A549 (cell line): Measurements from ENCODE around the gene PLCB1.

Source experiments
- CTCF ChIP-seq: fragments of >200 bp; sonication (Bioruptor Twin); formaldehyde crosslinking; IDR thresholded peaks from 3 replicates; pipeline ENCODE4 v1.5.1; 2016
- JUNB ChIP-seq: fragments of >200 bp; sonication (Bioruptor Twin); formaldehyde crosslinking; IDR thresholded peaks from 2 replicates; pipeline ENCODE4 v1.6.1; 2016
- MAX ChIP-seq: IDR thresholded peaks from 2 replicates; pipeline ENCODE4 v1.6.1; 2012
- POLR2A ChIP-seq: IDR thresholded peaks from 2 replicates; pipeline ENCODE4 v1.6.1; 2012; ENCODE audit warnings: mild to moderate bottlenecking, low read length
- RNF2 ChIP-seq: fragments of 200-600 bp; sonication (generic); IDR thresholded peaks from 2 replicates; pipeline ENCODE4 v1.6.1; 2016; ENCODE audit warnings: low read depth, mild to moderate bottlenecking, antibody characterized with exemption, moderate library complexity, borderline replicate concordance
- TP53 ChIP-seq: fragments of 250-450 bp; sonication (Bioruptor Pico); IDR thresholded peaks from 2 replicates; pipeline ENCODE4 v1.5.0; 2021; ENCODE audit warnings: mild to moderate bottlenecking, moderate library complexity
- ZFP36 ChIP-seq: fragments of 450-650 bp; IDR thresholded peaks from 2 replicates; pipeline ENCODE4 v1.6.1; 2014; ENCODE audit warnings: borderline replicate concordance; ENCODE audit not compliant: partially characterized antibody
- ZSCAN20 ChIP-seq: fragments of 250-450 bp; sonication (Bioruptor Pico); IDR thresholded peaks from 2 replicates; pipeline ENCODE4 v1.8.0; 2022; ENCODE audit warnings: mild to moderate bottlenecking, moderate library complexity
- TF ChIP-seq, protein P1 (sequence below): fragments of 450-650 bp; IDR thresholded peaks from 2 replicates; pipeline ENCODE4 v1.6.1; 2014; ENCODE audit warnings: antibody characterized with exemption
- TF ChIP-seq, protein P2 (sequence below): fragments of >200 bp; sonication (Bioruptor Twin); formaldehyde crosslinking; IDR thresholded peaks from 3 replicates; pipeline ENCODE4 v1.6.1; 2016

DNA sequence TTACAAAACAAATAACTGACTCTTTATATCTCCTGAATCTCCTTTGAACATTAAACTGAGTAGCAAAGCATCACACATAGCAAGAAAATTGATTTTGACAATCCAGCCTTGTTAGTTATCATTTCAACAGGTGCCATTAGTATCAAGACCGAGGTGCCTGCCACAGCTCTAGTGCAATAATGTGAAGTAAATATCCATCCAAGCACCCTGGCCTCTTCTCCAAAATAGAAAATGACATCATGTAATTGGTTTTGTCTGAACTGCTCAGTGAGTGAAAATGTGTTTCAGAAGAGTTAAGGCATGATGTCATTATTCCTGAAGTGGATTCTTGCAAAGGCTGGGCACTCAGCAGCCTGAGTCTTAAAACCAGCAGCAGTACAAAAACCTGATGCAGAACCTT, 341.4 kb downstream of the PLCB1 start:
- TF ChIP-seq, protein P1, sequence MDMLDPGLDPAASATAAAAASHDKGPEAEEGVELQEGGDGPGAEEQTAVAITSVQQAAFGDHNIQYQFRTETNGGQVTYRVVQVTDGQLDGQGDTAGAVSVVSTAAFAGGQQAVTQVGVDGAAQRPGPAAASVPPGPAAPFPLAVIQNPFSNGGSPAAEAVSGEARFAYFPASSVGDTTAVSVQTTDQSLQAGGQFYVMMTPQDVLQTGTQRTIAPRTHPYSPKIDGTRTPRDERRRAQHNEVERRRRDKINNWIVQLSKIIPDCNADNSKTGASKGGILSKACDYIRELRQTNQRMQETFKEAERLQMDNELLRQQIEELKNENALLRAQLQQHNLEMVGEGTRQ, result no peak
- TF ChIP-seq, protein P2, sequence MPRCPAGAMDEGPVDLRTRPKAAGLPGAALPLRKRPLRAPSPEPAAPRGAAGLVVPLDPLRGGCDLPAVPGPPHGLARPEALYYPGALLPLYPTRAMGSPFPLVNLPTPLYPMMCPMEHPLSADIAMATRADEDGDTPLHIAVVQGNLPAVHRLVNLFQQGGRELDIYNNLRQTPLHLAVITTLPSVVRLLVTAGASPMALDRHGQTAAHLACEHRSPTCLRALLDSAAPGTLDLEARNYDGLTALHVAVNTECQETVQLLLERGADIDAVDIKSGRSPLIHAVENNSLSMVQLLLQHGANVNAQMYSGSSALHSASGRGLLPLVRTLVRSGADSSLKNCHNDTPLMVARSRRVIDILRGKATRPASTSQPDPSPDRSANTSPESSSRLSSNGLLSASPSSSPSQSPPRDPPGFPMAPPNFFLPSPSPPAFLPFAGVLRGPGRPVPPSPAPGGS, result no peak
- TF ChIP-seq CTCF (no peak), POLR2A (no peak), ZSCAN20 (CRISPR knock-in tag) (no peak), TP53 (CRISPR knock-in tag) (no peak), RNF2 (no peak), ZFP36 (no peak), JUNB (no peak), MAX (no peak)
